ENCODE data around the gene ZNF646.

DNA sequence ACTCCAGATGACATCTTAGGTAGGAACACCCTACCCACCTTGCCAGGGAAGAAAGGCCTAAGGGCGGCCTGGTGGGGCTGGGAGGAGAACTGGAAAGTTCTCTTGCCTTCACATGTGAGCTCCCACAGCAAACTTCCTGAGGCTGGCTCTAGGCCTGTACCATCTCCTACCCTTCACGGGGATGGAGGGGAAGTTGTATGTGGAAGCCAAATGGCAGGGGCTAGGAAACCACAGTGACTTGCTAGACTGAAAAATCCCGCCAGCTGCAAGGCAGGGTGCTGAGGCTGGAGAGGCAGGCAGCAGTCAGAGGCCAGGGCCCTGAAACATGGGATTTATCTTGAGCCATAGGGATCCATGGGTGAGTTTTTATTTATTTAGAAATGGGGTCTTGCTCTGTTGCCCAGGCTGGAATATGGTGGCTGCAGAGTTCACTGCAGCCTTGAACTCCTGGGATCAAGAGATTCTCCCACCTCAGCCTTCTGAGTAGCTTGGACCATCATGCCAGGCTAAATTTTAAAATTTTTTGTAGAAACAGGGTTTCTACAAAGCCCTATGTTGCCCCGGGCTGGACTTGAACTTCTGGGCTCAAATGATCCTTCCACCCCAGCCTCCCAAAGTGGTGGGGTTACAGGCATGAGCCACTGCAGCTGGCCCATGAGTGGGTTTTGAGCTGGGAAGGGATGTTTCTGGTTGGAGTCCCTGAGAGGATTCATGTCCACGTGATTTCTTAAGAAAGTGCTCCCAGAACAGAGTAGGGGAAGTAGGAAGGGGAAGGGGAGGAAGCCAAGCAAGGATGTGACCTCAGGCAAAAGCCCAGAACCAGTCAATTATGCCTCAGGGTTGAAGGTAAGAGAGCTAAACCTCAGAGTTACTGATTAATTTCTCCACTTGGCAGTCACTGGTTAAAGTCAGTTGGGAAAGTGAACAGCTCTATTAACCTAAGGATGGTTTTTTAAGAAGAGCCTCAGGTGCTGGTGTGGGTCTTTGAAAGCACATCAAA, 39.2 kb downstream of the ZNF646 start:
- TF ChIP-seq, protein P1, sequence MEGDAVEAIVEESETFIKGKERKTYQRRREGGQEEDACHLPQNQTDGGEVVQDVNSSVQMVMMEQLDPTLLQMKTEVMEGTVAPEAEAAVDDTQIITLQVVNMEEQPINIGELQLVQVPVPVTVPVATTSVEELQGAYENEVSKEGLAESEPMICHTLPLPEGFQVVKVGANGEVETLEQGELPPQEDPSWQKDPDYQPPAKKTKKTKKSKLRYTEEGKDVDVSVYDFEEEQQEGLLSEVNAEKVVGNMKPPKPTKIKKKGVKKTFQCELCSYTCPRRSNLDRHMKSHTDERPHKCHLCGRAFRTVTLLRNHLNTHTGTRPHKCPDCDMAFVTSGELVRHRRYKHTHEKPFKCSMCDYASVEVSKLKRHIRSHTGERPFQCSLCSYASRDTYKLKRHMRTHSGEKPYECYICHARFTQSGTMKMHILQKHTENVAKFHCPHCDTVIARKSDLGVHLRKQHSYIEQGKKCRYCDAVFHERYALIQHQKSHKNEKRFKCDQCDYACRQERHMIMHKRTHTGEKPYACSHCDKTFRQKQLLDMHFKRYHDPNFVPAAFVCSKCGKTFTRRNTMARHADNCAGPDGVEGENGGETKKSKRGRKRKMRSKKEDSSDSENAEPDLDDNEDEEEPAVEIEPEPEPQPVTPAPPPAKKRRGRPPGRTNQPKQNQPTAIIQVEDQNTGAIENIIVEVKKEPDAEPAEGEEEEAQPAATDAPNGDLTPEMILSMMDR (IDR thresholded peaks at IDR 0.05): no peak
- TF ChIP-seq POLR2A (IDR thresholded peaks at IDR 0.05): peak in 1 of 3 donors; percentile 20

All from body of pancreas (tissue), 4 donors.